Anterior cingulate cortex (tissue), 58 donors: ENCODE measurements around the gene MAP3K6.

ENCODE experiments used
- DNase-seq, 58 donors: peaks; one replicate each; lab custom pipeline; 2025; lab: John Stamatoyannopoulos, UW

Gene MAP3K6

DNA sequence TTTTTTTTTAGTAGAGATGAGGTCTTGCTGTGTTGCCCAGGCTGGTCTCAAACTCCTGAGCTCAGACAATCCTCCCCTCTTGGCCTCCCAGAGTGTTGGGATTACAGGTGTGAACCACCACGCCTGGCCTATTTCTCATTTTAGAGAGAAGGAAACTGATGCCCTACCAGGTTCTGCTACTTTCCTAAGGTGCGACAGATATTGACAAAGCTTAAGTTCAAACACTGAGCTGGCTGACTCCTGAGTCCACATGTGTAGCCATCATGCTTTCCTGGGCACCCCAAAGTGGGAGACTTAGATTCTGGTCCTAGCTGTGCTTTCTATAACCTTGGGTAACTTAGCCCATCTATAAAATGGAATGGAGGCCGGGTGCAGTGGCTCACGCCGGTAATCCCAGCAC is 49.9 kb downstream of the MAP3K6 start:
- DNase-seq = no peak

DNA sequence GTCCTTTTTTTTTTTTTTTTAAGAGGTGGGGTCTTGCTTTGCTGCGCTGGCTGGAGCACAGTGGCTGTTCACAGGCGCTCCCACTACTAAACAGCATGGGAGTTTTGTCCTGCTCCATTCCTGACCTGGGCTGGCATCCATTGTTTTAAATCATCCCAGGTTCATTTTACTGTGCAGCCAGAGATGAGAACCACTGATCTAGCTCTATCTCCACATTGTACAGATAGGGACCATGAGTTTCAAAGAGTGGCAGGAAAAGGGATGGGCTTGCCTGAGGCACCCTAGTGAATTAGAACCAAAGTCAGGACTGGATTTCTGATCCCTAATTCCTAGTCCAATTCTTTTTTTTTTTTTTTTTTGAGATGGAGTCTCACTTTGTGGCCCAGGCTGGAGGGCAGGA is 52.0 kb downstream of the MAP3K6 start:
- no peak for DNase-seq

DNA sequence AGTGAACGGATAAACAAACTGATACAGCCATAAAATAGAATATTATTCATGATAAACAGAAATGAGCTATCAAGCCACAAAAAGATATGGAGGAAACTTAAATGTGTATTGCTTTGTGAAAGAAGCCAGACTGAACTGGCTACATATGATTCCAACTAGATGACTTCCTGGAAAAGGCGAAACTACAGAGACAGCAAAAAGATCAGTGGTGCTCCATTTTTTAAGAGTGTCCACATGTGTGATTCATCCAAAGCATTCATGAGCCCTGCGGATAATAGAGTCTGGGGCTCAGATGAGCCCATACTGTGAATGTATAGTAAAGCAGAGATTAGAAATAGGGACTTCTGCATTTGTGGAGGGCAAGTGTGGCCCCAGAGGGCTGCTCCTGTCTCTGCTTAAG is 52.6 kb downstream of the MAP3K6 start:
- DNase-seq = no peak

DNA sequence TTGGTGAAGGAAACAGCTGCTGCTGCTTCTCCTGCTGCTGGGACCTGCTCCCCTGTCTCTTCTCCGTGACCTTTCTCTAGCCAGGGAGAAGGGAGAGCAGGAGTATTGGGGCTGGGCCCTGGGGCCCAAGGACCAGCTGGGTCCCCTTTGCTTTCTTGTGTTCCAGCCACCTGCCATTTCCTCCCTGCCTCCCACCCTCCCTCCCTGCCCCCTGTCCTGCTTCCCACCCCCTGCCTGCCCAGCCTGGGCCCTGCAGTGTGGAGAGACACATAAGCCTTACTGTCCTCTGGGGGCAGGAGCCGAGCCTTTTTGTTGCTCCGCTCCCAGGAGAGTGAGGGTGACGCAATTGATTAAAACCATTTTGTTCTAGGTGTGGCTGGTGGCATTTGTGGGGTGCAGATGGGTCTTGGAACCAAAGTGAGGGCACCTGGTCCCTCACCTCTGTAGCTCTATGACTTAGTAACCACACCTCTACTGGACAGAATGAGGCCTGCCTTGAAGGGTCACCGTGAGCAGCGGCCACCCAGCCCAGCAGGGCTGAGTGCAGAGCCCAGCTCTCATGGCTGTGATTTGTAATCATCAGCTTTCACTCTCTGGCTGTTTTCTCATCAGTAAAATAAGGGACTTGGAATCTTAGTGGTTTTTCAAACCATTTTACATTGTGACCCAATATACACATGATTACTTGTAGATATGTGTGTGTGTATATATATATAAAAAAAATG is 58.7 kb downstream of the MAP3K6 start:
- no peak for DNase-seq

DNA sequence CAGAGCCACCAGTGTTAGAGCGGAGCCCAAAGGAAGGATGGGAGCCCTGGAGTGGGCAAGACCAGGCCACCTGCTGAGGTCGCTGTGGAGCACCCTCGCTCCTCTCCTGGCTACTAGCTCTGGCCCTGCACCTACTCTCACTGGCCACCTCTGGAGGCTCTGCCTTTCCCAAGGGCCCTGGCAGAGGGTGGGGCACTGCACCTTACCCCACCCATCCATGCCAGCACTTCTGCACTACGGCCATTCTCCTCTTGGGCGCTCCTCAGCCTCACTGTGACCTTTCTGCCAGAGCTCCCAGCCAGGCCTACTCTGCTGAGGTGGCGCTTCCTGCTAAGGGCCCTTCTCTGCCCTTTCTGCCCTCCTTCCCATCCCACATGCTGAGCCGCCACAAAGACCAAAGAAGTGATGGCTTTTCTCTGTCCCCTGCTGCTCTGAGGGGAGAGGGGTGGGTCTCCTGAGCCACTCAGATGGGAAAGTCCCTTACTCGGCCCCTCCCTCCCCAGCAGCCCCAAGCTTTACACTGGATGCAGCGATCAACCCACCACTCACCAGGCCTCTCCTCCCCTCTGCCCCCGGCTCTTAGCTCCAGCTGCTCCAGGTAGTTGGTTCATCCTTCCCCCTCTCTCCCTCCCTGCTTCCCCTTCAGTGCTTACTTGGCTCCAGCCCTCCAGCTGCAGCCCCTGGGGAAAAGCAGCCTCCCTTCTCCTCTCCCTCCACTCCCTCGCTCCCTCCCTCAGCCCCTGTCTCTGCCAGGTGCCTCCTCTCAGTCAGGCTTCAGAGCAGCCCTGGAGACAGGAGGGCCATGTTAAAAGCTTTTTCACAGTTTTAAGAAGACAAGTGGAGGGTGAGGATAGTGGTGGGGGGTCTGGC is 59.6 kb downstream of the MAP3K6 start:
- no peak for DNase-seq

DNA sequence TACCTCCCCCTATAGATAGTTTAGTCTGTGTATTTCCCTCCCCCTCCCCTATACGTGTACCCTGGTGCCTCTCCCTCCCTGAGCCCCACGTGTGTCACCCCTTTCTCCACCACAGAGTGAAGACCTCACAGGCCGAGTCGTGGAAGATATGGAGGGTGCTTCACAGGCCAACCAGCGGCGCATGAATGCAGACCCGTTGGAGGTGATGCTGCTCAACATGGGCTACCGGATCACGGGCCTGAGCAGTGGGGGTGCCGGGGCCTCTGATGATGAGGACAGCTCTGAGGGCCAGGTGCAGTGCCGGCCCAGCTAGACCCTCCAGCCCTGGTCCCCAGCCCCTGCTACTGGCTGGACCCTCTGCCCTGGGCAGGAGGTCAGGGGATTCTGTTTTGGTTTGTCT is 60.7 kb downstream of the MAP3K6 start:
- no peak for DNase-seq
